Measurements from ENCODE around the gene CDKAL1.

The CDKAL1 gene

GRCh38 chr6:21281366-21281765 lies 747.1 kb downstream of the CDKAL1 start:
- no peak for DNase-seq

All from activated naive CD4-positive, alpha-beta T cell (primary cell).